Mammary epithelial cell (primary cell): Measurements from ENCODE around the gene THADA.

ENCODE experiments used
- CTCF ChIP-seq, 2 donors: IDR thresholded peaks in 1 of 2; conservative IDR thresholded peaks in 1 of 2; 2 replicates each; pipeline ENCODE4 v1.5.1; 2011 to 2012; ENCODE audit warnings: inconsistent platforms in 2 of 2, low read length in 2 of 2, mild to moderate bottlenecking in 2 of 2, control low read depth in 1 of 2, low read depth in 1 of 2; ENCODE audit not compliant: insufficient read depth in 1 of 2; ENCODE audit errors: extremely low read depth in 1 of 2
- EZH2 ChIP-seq: IDR thresholded peaks from 2 replicates; pipeline ENCODE4 v1.6.1; 2012; ENCODE audit warnings: low read length, inconsistent platforms, borderline replicate concordance

- TF ChIP-seq CTCF (conservative IDR thresholded peaks at IDR 0.05 in 1 of 2, IDR thresholded peaks at IDR 0.05 in 1 of 2; ENCODE audit: extremely low read depth in 1 of 2, insufficient read depth in 1 of 2, low read depth in 1 of 2, low read length in 2 of 2): no peak
- TF ChIP-seq EZH2: no peak
Measured at GRCh38 chr2:43341959-43342757, 253.7 kb downstream of the THADA start.
